Measurements from ENCODE around the gene P4HB. TPM values are rescaled to one million over a fixed set of nuclear protein-coding genes. Genes with fewer than 3 reads are reported as not detected.

Gene P4HB
- total RNA-seq, 4 donors from 2014 or later: 497 to 717 (median 621) TPM

DNA sequence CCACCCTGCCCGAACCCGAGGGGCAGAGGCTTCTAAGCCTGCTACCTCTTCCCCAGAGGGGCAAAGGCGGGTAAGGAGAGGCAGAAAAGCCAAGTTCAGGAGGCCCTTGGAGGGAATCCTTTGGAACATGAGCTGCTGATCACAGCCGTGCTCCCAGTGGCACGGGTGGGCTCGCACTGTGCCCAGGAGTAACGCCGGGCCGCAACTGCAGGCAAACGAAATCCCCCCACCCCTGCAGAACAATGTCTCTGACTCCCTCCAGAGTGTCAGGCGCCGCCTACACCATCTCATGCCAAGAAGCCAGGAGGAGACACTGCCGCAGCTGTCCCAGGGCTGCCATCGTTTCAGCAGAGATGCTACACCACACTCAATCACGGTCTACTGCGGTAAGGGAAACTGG is 8.9 kb downstream of the P4HB start:
- ATAC-seq (no peak), DNase-seq (no peak)
- no peaks in the 10 kb centered on the region for H3K27me3 ChIP-seq
- peaks cover 0 to 84% of the 10 kb centered on the region in 2 donors for H3K36me3 ChIP-seq
- H3K9me3 ChIP-seq: no peaks in the 10 kb centered on the region
- no peak overlapping the region for H3K27ac ChIP-seq
- intact Hi-C loops (cut with DNase I; ENCODE audit: low total_unique reads): no loop called here
- no peak overlapping the region for H3K4me3 ChIP-seq
- in situ Hi-C loops (cut with MboI; ENCODE audit: low sequenced_read_pairs in 4 of 4): no loop called here
- TF ChIP-seq, protein P1, sequence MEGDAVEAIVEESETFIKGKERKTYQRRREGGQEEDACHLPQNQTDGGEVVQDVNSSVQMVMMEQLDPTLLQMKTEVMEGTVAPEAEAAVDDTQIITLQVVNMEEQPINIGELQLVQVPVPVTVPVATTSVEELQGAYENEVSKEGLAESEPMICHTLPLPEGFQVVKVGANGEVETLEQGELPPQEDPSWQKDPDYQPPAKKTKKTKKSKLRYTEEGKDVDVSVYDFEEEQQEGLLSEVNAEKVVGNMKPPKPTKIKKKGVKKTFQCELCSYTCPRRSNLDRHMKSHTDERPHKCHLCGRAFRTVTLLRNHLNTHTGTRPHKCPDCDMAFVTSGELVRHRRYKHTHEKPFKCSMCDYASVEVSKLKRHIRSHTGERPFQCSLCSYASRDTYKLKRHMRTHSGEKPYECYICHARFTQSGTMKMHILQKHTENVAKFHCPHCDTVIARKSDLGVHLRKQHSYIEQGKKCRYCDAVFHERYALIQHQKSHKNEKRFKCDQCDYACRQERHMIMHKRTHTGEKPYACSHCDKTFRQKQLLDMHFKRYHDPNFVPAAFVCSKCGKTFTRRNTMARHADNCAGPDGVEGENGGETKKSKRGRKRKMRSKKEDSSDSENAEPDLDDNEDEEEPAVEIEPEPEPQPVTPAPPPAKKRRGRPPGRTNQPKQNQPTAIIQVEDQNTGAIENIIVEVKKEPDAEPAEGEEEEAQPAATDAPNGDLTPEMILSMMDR (IDR thresholded peaks at IDR 0.05 in 4 of 5, conservative IDR thresholded peaks at IDR 0.05 in 1 of 5): no peak
- no peak for TF ChIP-seq POLR2A (IDR thresholded peaks at IDR 0.05)
- peaks cover 0 to 12% of the 10 kb centered on the region in 2 donors for H3K4me1 ChIP-seq

DNA sequence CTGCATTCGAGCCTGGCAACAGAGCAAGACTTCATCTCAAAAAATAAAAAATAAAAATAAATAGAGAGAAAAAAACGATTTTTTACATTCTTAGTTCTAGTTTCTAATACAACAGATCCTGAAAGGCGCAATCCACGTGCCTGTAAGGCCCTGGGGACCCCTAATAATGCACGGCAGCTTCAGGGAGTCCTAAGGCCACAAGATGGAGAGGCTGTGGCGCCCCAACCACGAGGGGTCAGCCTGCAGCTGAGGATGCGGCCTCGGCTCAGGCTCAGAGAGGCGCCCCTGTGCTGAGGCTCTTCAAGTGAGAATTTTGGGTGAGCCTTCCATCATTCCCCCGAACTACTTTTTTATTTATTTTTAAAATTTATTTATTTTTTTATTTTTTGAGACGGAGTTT is 10.9 kb downstream of the P4HB start:
- Histone ChIP-seq H3K9me3 (no peaks in the 10 kb centered on the region), H3K4me1 (peaks cover 0 to 5% of the 10 kb centered on the region in 2 donors), H3K27me3 (no peaks in the 10 kb centered on the region), H3K4me3 (no peak overlapping the region), H3K36me3 (peaks cover 0 to 93% of the 10 kb centered on the region in 2 donors), H3K27ac (no peak overlapping the region)
- DNase-seq (no peak), ATAC-seq (no peak)
- in situ Hi-C loops (cut with MboI; ENCODE audit: low sequenced_read_pairs in 4 of 4) (no loop called here), intact Hi-C loops (cut with DNase I; ENCODE audit: low total_unique reads) (no loop called here)
- TF ChIP-seq, protein P1 (IDR thresholded peaks at IDR 0.05 in 4 of 5, conservative IDR thresholded peaks at IDR 0.05 in 1 of 5): no peak
- TF ChIP-seq POLR2A (IDR thresholded peaks at IDR 0.05): no peak

DNA sequence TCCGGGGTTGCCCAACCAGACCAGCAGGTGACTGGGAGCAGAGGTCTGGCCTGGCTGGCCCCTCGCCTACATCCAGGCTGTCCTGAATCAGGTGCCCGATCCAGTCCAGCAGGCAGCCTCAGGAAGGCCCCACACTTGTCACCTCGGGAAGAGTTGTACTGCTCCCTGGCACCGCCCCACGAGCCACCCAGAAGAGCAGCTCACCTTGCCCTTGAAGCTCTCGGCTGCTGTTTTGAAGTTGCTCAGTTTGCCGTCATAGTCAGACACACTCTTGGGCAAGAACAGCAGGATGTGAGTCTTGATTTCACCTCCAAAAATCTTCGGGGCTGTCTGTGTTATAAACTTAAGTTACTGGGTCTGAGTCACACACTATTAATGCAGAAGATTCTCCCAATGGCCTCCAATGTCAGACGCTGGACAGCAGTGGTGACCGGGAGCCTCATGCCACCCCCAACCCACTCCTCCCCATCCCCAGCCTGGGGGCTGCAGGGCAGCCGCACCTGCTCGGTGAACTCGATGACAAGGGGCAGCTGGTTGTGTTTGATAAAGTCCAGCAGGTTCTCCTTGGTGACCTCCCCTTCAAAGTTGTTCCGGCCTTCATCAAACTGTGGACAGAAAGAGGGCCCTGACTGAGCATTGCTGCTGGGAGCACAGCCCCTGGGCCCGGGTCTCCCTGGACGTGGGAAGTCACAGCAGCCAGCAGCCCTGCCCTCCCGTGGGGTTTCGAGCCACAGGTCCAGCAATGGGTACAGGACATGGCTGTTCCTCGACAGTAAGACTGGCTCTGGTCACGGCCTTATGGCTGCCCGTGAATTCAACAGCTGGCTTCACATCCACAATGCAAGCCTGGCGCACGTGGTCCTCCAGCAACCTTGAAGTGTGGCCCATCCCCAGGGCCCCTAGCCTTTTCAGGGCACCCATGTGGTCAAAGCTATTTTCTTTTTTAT is 13.3 kb downstream of the P4HB start:
- Histone ChIP-seq H3K27me3 (no peaks in the 10 kb centered on the region), H3K4me1 (peaks cover 14 to 15% of the 10 kb centered on the region in 2 donors), H3K4me3 (no peak overlapping the region), H3K36me3 (peaks cover 0 to 81% of the 10 kb centered on the region in 2 donors), H3K27ac (no peak overlapping the region), H3K9me3 (no peaks in the 10 kb centered on the region)
- intact Hi-C loops (cut with DNase I; ENCODE audit: low total_unique reads) (no loop called here), in situ Hi-C loops (cut with MboI; ENCODE audit: low sequenced_read_pairs in 4 of 4) (no loop called here)
- ATAC-seq (no peak), DNase-seq (no peak)
- no peak for TF ChIP-seq POLR2A (IDR thresholded peaks at IDR 0.05)
- TF ChIP-seq, protein P1 (IDR thresholded peaks at IDR 0.05 in 4 of 5, conservative IDR thresholded peaks at IDR 0.05 in 1 of 5): no peak

DNA sequence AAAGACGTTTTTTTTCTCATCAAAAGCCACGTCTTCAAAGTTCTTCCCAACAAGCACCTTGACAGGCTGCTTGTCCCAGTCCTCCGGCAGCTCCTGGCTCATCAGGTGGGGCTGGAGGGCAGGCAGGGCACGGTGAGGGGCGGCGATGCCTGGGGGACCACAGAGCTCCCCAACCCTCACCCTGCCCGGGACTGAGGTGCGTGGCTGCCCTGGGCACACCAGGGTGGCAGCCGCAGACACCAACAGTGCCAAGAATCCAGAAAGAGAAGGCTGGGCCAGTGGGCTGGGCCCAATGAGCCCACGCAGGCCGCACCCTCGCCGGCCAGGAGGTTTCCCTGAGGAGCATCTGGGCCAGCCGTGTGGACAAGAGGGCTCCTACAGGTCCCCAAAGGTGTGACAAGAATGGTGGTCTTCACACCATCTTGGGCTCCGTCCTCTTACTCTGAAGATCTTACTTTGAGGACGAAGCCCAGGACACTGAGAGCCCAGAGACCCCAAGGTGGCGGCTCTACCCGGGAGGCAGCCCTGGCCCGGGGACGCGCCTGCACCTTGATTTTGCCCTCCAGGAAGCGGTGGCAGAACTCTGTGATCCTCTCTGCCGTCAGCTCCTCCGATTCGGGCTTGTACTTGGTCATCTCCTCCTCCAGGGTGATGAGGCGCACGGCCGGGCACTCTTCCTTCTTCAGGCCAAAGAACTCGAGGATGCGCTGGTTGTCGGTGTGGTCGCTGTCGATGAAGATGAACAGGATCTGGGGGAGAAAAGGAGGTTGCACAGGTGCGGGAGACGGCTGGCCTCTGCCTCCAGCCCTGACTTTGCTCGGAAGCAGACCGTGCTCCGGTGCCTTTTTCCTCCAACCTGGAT is 14.2 kb downstream of the P4HB start:
- TF ChIP-seq, protein P1 (IDR thresholded peaks at IDR 0.05 in 4 of 5, conservative IDR thresholded peaks at IDR 0.05 in 1 of 5): no peak
- no peak for TF ChIP-seq POLR2A (IDR thresholded peaks at IDR 0.05)
- DNase-seq (no peak), ATAC-seq (no peak)
- Histone ChIP-seq H3K36me3 (peaks cover 0 to 72% of the 10 kb centered on the region in 2 donors), H3K4me1 (peaks cover 23 to 24% of the 10 kb centered on the region in 2 donors), H3K4me3 (no peak overlapping the region), H3K9me3 (no peaks in the 10 kb centered on the region), H3K27me3 (no peaks in the 10 kb centered on the region), H3K27ac (no peak overlapping the region)
- in situ Hi-C loops (cut with MboI; ENCODE audit: low sequenced_read_pairs in 4 of 4): no loop called here
- intact Hi-C loops (cut with DNase I; ENCODE audit: low total_unique reads): no loop called here

All from gastrocnemius medialis (tissue), 4 donors.